ENCODE results near the gene SOAT1. TPM values are rescaled to one million over a fixed set of nuclear protein-coding genes. Genes with fewer than 3 reads are reported as not detected.
A peak's percentile ranks its signal among the peaks of the same experiment; 100 is the strongest.
"Not testable (repeated sequence)": the region's sequence is repeated elsewhere in the genome, so short reads cannot be mapped to it uniquely, and the experiment has no call there.

SOAT1 gene
- total RNA-seq (ENCODE audit: insufficient read depth, low replicate concordance), result 13.0 TPM

DNA sequence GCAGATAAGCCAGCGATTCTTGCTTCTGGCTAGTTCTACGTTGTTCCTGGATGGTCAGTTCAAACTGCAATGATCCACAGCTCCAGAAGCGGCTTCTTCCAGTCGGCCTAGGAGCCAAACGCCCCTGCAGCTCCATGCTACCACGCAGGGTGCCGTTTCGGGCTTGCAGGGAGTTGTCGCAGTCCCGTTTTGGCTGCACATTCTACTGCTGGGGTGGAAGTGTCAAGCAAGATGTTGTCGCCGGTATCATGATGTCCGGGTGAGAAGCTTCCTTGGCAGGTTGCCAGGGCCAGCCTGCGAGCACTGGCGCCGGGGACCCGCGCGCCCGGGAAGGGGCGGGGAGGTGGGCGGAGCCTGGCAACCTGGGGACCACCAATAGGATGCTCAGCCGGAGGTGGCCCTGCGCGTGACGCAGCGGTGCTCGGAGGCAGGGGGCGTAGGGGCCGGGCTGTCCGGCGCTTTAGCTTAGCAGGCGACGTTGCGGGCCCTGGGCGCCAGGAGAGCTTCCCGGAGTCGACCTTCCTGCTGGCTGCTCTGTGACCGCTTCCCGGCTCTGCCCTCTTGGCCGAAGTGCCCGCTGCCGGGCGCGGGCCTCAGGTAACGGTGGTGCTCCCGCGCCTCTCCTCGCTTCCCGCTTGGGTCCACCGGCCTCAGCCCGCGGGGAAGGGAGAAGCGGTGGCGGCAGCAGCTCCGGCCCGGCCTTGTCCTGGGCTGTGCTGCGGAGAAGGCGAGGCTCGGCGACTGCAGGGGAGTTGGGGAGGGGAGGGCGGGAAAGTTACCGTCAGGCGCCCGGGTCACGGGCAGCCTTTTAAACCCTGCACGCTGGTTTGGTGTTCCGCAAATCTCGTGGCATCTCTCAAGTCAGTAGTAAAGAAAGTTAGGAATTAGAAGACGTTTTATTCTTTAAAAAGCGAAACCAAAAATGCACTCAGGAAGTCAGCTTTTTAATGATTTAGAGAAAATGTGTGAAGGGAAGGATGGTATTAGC, at the start of gene SOAT1:
Gene SOAT1, plus strand, starts transcription at position 458 of the 988 bp plus-strand sequence. CDS start 8,888 bp downstream, outside the sequence.
- DNase-seq (ENCODE audit: low spot score), result peak; percentile 93

DNA sequence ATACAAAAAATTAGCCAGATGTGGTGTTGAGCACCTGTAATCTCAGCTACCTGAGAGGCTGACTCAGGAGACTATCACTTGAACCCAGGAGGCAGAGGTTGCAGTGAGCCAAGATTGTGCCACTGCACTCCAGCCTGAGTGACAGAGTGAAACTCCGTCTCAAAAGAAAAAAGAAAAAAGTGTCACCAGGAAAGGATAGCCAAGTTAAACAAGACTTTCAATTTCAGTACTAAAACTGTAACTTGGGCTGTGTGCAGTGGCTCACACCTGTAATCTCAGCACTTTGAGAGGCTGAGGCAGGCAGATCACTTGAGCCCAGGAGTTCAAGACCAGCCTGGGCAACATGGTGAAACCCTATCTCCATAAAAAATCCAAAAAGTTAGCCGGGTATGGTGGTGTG, 48.2 kb upstream of the SOAT1 start:
- DNase-seq (ENCODE audit: low spot score), result not testable (repeated sequence)

DNA sequence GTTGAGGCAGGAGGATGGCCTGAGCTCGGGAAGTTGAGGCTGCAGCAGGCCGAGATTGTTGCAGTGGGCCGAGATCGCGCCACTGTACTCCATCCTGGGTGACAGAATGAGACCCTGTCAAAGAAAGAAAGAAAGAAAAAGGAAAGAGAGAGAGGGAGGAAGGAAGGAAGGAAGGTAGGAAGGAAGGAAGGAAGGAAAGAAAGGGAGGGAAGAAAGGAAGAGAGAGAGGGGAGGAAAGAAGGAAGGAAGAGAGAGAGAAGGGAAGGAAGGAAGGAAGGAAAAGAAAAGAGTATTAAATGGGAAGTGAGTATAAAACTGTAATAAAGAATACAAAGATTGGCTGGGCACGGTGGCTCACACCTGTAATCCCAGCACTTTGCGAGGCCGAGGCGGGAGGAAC, 45.7 kb upstream of the SOAT1 start:
- DNase-seq (ENCODE audit: low spot score), result no peak

DNA sequence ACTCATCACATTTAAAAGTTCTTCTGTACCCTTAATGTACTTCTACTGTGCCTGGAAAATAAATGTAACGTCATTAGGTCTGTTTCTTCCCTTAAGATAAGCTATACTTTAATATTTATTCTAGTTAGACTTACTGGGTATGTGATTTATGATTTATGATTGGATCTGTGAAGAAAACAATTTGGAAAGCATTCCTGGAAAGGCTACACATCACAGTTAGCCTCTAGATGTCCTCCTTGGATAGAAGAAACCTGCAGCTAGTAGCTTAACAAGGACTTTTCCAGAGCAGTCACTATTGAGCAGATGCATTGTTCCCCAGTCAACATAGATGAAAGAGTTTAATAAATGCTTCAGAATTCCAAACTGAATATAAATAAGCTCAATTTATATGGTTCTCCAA, 41.9 kb upstream of the SOAT1 start:
- peak; percentile 43 for DNase-seq (ENCODE audit: low spot score)

DNA sequence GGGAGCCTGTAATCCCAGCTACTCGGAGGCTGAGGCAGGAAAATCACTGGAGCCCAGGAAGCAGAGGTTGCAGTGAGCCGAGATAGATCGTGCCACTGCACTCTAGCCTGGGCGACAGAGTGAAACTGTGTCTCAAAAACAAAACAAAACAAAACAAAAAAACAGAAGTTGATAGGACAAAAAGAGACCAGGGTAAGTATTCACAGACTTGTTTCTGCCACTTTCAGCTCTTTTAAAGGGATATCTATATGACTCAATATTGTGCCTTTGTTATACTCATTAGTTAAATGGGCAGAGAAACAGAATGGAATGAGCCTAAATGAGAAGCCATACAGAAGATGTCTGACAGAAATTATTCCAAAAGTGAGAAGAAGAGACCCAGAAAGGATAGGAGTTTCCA, 41.0 kb upstream of the SOAT1 start:
- DNase-seq (ENCODE audit: low spot score), result no peak

DNA sequence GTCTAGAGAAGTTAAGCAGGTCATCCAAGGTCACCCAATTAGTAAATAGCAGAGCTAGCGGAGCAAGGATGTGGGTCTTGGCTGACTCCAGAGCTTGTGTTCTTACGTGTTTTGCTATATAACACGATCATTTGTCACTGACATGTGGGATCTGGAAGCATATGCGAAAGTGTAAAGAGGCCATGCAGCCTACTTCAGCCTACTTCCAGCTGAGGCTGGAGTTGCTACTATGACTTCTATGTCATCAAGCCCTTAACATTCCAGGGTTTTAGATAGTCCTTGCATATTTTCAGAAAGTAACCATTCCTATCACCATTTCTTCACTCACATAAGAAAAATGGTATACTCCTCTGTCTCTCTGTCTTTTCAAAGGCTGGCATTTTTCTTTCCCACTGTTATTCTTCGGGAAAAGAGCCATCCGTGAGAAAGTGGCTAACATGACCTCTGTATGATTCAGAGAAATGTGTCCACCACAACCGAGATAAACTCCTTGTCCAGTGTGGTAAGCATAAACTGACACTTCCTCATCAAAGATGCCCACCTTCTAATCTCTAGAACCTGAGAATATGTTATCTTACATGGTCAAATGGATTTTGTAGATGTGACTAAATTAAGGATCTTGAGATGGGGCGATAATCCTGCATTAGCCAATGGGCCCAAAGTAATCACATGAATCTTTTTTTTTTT, 40.2 kb upstream of the SOAT1 start:
- DNase-seq (ENCODE audit: low spot score), result no peak

DNA sequence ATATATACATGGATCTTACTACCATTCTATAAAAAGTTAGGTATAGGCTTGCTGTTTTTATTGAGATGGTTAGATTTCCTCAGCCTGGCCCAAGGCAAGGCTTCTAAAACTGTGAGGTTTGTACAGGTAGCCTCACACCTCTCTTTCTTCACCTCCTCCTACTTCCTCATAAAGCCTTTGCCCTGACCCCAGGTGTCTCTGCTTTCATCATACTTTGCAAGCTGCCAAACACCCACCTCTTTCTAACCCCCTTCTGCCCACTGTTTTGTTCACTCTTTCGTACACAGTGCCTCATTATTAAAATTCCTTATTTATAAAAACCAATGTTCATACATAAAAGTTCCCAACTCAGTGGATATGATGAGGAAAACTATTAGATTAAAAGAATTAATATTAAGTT, 31.4 kb upstream of the SOAT1 start:
- DNase-seq (ENCODE audit: low spot score), result no peak

DNA sequence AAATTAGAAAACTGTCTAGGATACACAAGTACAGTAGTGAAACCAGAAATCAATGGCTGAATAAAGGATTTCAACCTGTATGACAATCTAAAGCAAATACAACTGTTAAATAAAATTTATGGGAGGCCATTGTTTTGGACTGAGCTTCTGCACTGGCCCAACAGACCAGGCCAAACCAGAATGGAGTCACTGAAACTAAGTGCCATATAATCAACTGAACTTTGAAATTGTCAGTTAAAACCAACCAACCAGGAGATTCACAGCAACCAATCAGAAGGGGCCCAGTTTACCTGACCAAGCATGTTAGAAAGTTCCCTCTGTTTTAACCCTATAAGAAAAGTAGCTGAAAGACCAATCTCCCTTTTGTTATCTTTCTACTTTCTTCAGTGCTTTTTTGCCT, 30.5 kb upstream of the SOAT1 start:
- no peak for DNase-seq (ENCODE audit: low spot score)

DNA sequence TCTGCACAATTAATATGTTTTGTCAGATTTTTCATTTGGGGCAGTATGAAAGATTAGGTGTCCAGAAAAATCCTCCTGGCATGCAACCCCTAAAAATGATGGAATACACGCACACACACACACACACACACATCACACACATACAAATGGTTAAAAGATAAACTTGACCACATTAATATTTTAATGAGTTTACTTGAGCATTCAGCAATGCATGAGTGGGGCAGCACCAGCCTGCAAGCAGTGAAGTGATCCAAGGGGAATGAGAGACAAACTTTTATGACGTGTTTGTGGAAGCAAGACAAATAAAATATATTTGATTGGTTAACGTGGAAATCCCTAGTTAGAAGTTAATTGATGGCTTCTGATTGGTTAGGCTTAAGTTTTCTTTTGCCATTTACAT, 29.1 kb upstream of the SOAT1 start:
- no peak for DNase-seq (ENCODE audit: low spot score)

DNA sequence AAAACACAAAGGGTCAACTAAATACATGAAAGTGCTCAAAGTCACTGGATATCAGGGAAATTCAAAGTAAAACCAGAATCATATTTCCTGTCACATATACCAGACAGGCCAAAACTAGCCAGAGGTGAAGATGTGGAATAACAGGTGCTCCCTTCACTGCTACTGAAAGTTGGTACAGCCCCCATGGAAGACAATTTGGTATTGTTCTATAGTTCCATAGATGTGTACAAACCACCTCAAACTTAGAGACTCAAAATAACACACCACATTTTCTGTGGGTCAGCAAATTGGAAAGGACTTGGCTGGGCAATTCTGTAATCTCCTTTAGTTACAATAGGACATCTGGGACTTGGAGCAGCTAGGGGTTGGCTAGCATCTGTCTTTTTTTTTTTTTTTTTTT, 24.5 kb upstream of the SOAT1 start:
- DNase-seq (ENCODE audit: low spot score), result no peak

DNA sequence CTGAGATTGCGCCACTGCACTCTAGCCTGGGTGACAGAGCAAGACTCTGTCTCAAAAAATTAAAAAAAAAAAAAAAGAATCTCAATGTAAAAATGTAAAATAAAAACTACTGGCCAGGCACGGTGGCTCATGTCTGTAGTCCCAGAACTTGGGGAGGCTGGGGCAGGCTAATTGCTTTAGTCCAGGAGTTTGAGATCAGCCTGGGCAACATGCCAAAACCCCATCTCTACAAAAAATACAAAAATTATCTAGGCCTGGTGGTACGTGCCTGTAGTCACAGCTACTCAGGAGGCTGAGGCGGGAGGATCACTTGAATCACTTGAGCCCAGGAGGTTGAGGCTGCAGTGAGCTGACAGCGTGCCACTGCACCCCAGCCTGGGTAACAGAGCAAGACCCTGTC, 19.2 kb upstream of the SOAT1 start:
- not testable (repeated sequence) for DNase-seq (ENCODE audit: low spot score)

DNA sequence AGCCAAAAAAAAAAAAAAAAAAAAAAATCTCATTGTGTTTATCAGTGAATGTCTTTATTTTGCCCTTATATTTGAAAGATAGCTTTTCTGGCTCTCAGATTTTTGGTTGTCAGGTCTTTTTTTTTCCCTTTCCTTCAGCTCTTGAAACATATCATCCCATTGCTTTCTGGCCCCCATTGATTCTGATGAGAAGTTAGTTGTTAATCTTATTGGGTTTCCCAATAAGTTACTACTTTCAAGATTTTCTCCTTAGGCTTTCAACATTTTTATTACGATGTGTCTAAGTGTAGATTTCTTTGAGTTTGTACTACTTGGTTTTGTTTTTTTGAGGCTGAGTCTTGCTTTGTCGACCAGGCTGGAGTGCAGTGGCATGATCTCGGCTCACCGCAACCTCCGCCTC, 14.7 kb upstream of the SOAT1 start:
- DNase-seq (ENCODE audit: low spot score), result no peak

DNA sequence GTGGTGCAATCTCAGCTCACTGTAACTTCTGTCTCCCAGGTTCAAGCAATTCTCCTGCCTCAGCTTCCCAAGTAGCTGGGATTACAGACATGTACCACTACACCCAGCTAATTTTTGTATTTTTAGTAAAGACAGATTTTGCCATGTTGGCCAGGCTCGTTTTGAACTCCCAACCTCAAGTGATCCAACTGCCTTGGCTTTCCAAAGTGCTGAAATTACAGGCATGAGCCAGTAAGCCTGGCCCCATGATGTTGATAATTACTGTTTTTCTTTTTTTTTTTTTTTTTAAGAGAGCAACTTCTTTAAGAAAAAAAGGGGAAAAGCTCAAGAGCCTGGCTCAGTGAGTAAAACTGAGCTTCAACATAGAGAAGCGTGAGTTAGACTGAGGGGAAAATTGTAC, 9.6 kb upstream of the SOAT1 start:
- DNase-seq (ENCODE audit: low spot score), result no peak

DNA sequence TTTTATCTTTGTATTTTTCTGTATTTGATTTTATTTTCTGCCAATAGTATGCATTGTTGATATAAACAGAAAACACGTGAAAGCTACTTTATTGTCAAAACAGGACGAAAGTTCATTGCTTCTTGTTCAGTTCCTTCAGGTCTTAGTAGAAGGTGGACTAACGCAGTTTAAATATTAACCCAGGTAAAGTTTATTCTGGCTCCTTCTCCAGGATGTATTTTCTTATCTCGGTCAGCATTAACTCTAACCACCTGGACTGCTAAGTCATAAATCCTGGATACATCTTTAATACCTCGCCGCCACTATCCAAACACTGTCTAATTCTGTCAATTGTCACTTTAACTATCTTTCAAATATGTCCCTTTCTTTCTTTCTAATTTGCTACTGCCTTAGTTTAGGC, 5.7 kb upstream of the SOAT1 start:
- DNase-seq (ENCODE audit: low spot score), result no peak

DNA sequence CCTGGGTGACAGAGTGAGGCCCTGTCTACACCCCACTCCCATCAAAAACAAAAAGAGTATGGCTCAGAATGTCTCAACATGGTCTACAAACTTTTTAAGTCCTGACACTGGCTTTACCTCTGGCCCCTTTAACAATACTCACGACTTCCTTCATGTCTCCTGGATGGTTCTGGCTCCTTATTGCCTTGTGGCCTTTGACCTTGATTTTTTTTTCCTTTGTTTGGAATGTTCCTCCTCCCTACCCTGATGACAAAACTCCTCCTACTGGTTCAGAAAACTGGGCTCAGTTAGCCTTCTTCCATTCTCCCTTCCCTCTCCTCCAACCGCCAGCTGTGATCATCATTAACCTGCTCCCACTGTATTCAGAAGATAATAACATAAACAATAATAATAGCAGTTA, 4.6 kb upstream of the SOAT1 start:
- DNase-seq (ENCODE audit: low spot score), result no peak

DNA sequence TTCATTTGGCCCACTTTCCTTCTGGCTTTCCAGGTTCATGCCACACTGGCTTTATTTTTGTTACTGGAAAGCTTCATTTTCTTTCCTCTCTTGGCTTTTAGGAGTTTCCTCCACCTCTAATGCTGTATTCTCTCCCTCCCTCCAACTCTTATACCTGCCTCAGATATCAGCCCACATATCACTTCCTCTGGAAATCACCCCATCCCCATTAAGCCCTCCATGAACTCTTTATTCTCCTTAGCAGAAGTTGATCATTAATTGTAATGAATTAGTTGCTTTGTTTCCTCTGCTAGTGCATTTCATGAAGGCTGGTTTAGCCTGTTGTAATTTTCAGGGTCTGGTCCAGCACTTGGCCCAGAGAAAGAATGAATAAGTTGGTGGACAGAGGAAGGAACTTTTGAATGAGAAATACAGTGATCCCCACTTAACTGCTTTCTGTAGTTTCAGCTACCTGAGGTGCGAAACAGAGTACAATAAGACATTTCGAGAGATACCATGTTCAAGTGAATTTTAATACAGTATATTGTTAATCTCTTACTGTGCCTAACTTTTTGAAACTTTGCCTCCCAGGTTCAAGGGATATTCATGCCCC, 1.7 kb downstream of the SOAT1 start:
- DNase-seq (ENCODE audit: low spot score), result no peak

DNA sequence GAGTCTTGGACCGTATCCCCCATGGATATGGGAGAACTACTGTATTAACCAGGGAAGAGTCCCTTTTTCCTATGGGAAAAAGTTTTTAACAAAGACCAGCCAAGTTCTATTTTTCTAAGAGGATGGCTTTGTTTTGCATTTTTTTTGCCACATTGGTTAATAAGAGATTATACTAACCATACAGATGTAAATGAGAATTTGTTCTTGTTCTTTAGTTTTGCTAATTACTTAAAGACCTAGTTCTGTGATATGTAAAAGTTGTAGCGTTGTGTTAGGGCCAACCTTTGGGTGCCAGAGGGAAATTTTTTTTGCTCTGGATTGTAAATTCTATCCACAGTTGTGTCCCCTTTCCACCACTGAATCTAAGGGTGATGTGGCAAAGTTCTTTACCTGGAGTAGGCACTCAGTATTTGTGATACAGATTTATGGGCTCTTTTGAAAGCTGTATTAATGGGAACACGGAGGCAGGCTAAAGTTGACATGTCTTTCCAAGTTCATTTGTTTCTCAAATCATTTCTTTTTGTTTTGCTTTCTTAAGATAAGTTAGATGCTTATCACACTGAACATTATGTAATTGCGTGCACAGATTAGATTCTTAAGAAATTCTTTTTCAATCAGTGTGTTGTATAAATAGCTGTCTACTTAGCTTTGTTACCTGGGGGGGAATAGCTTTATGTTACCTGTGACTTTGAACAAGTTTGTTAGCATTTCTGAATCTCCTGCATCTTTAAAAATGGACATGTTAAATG, 2.9 kb downstream of the SOAT1 start:
- peak; percentile 14 for DNase-seq (ENCODE audit: low spot score)

DNA sequence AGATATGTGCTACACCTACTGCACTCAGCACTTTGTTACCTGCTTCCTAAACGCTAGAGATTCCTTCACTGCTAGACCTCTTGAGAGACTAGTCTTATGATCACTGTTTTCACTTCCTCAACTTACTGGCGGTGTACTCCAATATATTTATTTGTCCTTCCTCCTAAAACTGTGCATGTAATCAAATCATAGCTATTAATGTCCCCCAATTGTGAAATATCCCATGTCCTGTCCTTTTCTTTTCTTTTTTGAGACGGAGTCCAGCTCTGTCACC, 3.4 kb downstream of the SOAT1 start:
- DNase-seq (ENCODE audit: low spot score), result peak; percentile 10

DNA sequence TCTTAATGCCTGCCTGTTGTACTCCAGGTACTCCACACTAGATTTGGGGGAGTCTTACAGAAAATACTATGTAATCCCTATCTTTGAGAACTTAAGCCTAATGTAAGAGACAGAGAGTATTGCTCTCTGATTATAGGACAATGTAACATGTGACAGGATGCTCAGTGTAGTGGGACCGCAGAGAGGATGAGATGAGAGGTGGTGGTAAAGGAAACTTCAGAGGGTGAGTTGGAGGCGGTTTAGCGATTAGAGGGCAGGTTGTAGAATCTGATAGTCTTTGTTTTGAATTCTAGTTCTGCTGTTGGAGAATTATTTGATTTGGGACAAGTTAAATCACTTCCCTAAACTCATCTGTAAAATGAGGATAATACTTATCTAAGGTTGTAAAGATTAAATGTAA, 5.4 kb downstream of the SOAT1 start:
- no peak for DNase-seq (ENCODE audit: low spot score)

DNA sequence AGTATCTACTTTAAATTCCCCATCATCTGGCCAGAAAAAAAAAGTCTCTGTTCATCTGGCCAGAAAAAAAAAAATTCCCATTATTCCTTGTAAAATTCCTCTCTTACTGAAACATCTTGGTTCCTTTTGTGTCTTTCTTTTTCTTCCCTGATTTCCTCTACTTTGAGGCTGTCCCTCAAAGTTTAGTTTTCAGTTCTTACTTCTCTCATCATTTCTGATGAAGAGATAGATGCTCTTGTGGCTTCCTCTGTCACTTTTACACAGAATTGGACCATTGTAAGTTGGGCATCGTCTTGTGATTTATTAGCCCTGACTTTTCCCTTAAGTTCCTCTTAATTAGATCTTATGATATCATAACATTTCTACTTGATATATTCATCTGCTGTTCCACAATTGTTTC, 6.5 kb downstream of the SOAT1 start:
- no peak for DNase-seq (ENCODE audit: low spot score)

DNA sequence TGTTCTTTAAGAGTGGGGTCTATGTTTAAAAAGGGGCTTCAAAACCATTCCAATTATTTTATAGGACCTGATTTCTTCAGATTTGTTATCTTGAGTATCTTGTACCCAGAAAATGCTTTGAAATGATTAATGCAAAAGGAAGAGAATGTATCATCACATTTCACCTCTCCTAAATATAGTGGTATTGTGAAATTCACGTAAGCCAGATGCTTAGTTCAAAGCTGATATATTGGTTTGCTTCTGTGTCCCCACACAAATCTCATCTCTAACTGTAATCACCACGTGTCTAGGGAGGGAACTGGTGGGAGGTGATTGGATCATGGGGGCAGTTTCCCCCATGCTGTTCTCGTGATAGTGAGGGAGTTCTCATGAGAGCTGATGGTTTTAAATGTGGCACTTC, 8.5 kb downstream of the SOAT1 start:
- no peak for DNase-seq (ENCODE audit: low spot score)

DNA sequence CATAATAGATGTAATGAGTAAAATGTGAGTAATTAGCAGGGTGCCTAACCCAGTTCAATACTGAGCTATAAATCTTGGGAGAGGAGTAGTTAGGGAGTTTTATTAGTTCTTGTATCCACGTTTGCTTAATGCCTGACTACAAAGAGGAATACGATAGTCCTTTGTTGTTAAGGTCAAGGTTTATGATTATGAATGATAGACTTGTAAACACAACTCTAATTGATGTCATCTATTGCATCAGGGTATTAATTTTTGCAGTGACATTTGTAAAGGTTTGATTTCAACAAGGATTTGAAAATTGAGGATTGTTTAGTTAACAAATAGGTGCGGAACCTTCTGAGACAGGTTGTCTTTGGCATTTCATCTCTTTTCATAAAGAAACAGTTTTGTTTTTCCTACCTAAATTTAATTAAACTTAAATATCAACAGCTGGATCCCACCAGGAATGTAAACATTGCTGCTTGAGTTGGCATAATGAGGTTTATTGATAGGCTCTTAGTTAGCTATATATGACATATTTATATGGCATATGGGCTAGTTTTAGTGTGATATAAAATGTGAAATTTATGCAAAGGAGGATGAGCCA, 9.7 kb downstream of the SOAT1 start:
- DNase-seq (ENCODE audit: low spot score), result no peak
